WERI-Rb-1 (cell line): ENCODE measurements around the gene NHLRC4.

ENCODE experiments used
- DNase-seq: peaks from one replicate; pipeline ENCODE4 v3.0.0-alpha.2; 2020
- H3K27ac ChIP-seq: fragments of 250-450 bp; sonication (Bioruptor Pico); 2 replicates; pipeline ENCODE4 v1.5.1; 2020; ENCODE audit warnings: mild to moderate bottlenecking, moderate library complexity
- H3K27me3 ChIP-seq: fragments of 250-450 bp; sonication (Bioruptor Pico); 2 replicates; pipeline ENCODE4 v1.5.1; 2021; ENCODE audit warnings: mild to moderate bottlenecking, low read depth, moderate library complexity; ENCODE audit not compliant: insufficient read depth, severe bottlenecking
- H3K36me3 ChIP-seq: fragments of 250-450 bp; sonication (Bioruptor Pico); 2 replicates; pipeline ENCODE4 v1.5.1; 2020; ENCODE audit warnings: mild to moderate bottlenecking, moderate library complexity
- H3K4me3 ChIP-seq: 2 replicates; pipeline ENCODE4 v1.5.1; 2011; ENCODE audit warnings: low read depth, mild to moderate bottlenecking, control low read depth, low read length
- H3K9me3 ChIP-seq: fragments of 250-450 bp; sonication (Bioruptor Pico); 2 replicates; pipeline ENCODE4 v1.5.1; 2021; ENCODE audit warnings: mild to moderate bottlenecking, moderate library complexity; ENCODE audit not compliant: severe bottlenecking
- CTCF ChIP-seq: IDR thresholded peaks from 2 replicates; pipeline ENCODE4 v1.5.1; 2011; ENCODE audit warnings: low read depth, mild to moderate bottlenecking, control low read depth, inconsistent platforms, low read length

The NHLRC4 gene

GRCh38 chr16:561413-561794 lies 5.4 kb upstream of the NHLRC4 start:
- Histone ChIP-seq H3K9me3 (no peaks in the 10 kb centered on the region), H3K27ac (no peak overlapping the region), H3K36me3 (no peaks in the 10 kb centered on the region), H3K4me3 (no peak overlapping the region), H3K27me3 (peaks cover 8% of the 10 kb centered on the region)
- TF ChIP-seq CTCF: no peak
- DNase-seq: no peak

GRCh38 chr16:561957-562938 lies 4.6 kb upstream of the NHLRC4 start:
- Histone ChIP-seq H3K4me3 (no peak overlapping the region), H3K9me3 (no peaks in the 10 kb centered on the region), H3K36me3 (no peaks in the 10 kb centered on the region), H3K27ac (no peak overlapping the region), H3K27me3 (peaks cover 8% of the 10 kb centered on the region)
- TF ChIP-seq CTCF: no peak
- peak; percentile 36 for DNase-seq

- Histone ChIP-seq H3K27ac (no peak overlapping the region), H3K36me3 (no peaks in the 10 kb centered on the region), H3K27me3 (peaks cover 8% of the 10 kb centered on the region), H3K9me3 (no peaks in the 10 kb centered on the region), H3K4me3 (no peak overlapping the region)
- DNase-seq: no peak
- no peak for TF ChIP-seq CTCF
Measured at GRCh38 chr16:563072-563644, 3.6 kb upstream of the NHLRC4 start.

GRCh38 chr16:564690-565418 lies 2.0 kb upstream of the NHLRC4 start:
- Histone ChIP-seq H3K36me3 (no peaks in the 10 kb centered on the region), H3K4me3 (no peak overlapping the region), H3K27me3 (peaks cover 3% of the 10 kb centered on the region), H3K27ac (peak overlapping the region; percentile 72), H3K9me3 (no peaks in the 10 kb centered on the region)
- DNase-seq: no peak
- no peak for TF ChIP-seq CTCF

DNA sequence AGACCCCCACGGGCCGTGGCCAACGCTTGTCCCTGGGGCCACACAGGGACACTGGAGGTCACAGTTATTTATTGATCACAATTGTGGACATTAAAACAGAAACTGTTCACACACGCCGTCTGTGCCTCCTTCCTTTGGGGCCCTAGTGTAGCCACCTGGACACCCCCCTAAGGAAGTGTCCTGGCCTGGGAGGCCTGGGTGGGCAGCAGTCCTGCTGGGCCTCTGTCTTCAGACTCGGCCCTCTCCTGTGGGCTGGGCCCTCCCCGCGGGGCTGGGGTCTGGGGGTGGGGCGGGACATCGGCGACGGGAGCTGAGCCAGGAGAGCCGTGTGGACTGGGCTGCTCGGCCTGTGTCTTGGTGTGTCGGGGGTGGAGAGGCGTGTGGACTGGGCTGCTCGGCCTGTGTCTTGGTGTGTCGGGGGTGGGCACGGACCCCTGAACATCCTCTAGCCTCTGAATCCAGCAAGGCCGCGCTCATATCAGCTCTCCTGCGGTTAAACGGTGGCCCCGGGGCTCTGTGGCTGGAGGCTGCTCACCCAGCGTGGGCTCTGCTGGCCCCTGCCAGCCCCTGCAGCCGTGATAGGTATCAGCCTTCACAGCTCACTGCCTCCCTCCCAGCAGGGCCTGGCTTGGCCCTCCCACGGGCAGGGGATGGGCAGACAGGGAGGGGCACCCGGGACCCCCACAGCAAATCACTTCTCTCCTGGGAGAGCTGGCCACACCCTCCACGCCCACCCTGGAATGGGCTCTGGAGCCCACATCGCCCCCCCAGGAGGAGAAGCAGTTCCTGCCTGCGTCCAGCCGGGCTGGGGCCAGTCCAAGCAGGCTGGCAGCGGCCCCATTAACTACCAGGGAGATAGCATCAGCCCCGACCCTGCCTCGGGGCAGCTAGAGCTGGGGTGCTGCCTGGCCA lies 1.1 kb upstream of the NHLRC4 start:
- no peak for DNase-seq
- Histone ChIP-seq H3K27ac (peak overlapping the region; percentile 72), H3K27me3 (peaks cover 3% of the 10 kb centered on the region), H3K36me3 (no peaks in the 10 kb centered on the region), H3K4me3 (no peak overlapping the region), H3K9me3 (no peaks in the 10 kb centered on the region)
- no peak for TF ChIP-seq CTCF
